ENCODE results near the gene FILIP1L.

DNA sequence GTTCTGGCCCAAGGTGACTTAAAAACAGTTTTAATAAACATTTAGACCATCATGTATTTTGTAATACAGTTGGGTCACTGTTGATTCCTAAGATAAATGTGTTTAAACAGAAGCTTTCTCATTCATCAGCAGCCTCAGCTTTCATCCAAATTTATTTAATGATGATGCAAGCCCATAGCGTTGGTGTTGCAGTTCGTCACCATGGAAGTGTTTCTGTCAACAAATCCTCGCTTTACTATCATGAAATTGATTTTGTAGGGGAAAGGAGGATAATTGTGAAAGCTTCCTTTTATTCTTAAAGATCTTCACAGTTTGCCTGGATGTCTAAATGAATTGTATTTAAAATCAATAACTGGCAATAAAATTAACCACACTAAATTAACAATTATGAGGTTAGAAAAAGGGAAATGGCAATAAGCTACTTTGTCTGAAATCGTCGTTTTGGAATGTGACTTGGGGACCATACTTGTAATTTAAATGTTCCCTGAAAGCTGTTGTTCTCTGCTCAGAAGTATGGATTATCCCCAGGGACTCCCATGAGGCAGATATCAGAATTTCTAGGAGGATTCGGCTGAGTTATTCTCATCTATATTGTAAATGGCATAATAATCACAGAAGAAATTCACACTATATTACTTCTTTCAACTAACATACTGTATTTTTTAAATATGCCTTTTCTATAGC lies 267.7 kb downstream of the FILIP1L start:
- TF ChIP-seq RFX5 (IDR thresholded peaks at IDR 0.05; ENCODE audit: low read depth, low read length), result no peak
- TF ChIP-seq, protein P1, sequence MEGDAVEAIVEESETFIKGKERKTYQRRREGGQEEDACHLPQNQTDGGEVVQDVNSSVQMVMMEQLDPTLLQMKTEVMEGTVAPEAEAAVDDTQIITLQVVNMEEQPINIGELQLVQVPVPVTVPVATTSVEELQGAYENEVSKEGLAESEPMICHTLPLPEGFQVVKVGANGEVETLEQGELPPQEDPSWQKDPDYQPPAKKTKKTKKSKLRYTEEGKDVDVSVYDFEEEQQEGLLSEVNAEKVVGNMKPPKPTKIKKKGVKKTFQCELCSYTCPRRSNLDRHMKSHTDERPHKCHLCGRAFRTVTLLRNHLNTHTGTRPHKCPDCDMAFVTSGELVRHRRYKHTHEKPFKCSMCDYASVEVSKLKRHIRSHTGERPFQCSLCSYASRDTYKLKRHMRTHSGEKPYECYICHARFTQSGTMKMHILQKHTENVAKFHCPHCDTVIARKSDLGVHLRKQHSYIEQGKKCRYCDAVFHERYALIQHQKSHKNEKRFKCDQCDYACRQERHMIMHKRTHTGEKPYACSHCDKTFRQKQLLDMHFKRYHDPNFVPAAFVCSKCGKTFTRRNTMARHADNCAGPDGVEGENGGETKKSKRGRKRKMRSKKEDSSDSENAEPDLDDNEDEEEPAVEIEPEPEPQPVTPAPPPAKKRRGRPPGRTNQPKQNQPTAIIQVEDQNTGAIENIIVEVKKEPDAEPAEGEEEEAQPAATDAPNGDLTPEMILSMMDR (conservative IDR thresholded peaks at IDR 0.05; ENCODE audit: low read depth, low read length), result no peak
- TF ChIP-seq POLR2A (IDR thresholded peaks at IDR 0.05; ENCODE audit: low read depth, low read length), result no peak
- TF ChIP-seq MXI1 (IDR thresholded peaks at IDR 0.05; ENCODE audit: borderline replicate concordance, low read depth, low read length), result no peak
- TF ChIP-seq MAFK (IDR thresholded peaks at IDR 0.05; ENCODE audit: low read depth, low read length), result no peak
- TF ChIP-seq, protein P2, sequence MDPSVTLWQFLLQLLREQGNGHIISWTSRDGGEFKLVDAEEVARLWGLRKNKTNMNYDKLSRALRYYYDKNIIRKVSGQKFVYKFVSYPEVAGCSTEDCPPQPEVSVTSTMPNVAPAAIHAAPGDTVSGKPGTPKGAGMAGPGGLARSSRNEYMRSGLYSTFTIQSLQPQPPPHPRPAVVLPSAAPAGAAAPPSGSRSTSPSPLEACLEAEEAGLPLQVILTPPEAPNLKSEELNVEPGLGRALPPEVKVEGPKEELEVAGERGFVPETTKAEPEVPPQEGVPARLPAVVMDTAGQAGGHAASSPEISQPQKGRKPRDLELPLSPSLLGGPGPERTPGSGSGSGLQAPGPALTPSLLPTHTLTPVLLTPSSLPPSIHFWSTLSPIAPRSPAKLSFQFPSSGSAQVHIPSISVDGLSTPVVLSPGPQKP (IDR thresholded peaks at IDR 0.05; ENCODE audit: borderline replicate concordance, low read depth, low read length), result no peak
- TF ChIP-seq, protein P3, sequence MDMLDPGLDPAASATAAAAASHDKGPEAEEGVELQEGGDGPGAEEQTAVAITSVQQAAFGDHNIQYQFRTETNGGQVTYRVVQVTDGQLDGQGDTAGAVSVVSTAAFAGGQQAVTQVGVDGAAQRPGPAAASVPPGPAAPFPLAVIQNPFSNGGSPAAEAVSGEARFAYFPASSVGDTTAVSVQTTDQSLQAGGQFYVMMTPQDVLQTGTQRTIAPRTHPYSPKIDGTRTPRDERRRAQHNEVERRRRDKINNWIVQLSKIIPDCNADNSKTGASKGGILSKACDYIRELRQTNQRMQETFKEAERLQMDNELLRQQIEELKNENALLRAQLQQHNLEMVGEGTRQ (IDR thresholded peaks at IDR 0.05; ENCODE audit: low read depth, low read length), result no peak
- TF ChIP-seq CHD1 (IDR thresholded peaks at IDR 0.05; ENCODE audit: low read depth, low read length), result no peak
- no peak for TF ChIP-seq RAD21 (IDR thresholded peaks at IDR 0.05; ENCODE audit: low read length)
- TF ChIP-seq MAZ (IDR thresholded peaks at IDR 0.05; ENCODE audit: borderline replicate concordance, low read depth, low read length), result no peak
- no peak for TF ChIP-seq BHLHE40 (IDR thresholded peaks at IDR 0.05; ENCODE audit: low read depth, low read length)

Measured in IMR-90 (cell line).